ENCODE data around the gene ANKS1A.
"Not testable (repeated sequence)": the region's sequence is repeated elsewhere in the genome, so short reads cannot be mapped to it uniquely, and the experiment has no call there.

Gene ANKS1A

DNA sequence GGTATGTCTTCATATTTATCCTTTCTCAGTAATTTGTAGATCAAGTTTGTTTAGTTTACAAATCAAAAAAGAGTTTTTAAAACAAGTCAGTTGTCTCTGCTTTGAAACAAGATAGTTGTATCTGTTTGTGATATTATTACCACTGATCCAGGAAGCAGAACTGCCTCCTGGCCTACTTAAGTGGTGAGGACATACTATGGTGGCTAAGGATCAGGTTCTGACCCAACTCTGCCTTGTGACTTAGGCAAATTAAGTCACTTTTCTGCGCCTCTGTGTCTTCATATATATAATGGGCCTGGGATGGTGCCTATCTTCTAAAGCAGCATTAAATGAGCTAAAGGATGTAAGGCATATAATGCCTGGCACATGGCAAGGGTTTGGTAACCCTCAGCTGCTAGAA lies 8.7 kb downstream of the ANKS1A start:
- H4K8ac ChIP-seq (ENCODE audit: low read depth, low read length), result no peak overlapping the region
- H2AFZ ChIP-seq (ENCODE audit: insufficient read depth, low read length, poor library complexity), result no peak overlapping the region
- H2AK5ac ChIP-seq (ENCODE audit: low read length), result no peak overlapping the region
- no peak overlapping the region for H3K4me3 ChIP-seq (ENCODE audit: low read depth, low read length)
- WGBS (ENCODE audit: extremely low coverage, insufficient coverage, insufficient read length), result no CpG with 5 or more reads among the region's 1 CpG
- H3K36me3 ChIP-seq (ENCODE audit: control insufficient read depth in 1 of 2, insufficient read depth in 2 of 2, low read length in 2 of 2), result no peaks in the 10 kb centered on the region
- H3K79me1 ChIP-seq (ENCODE audit: low read length), result no peaks in the 10 kb centered on the region
- H3K4me2 ChIP-seq (ENCODE audit: low read length), result no peak overlapping the region
- H2BK12ac ChIP-seq (ENCODE audit: low read length), result no peak overlapping the region
- no peak overlapping the region for H2BK5ac ChIP-seq (ENCODE audit: low read depth, low read length, poor library complexity)
- no peak overlapping the region for H4K12ac ChIP-seq (ENCODE audit: low read depth, low read length)
- no peak overlapping the region for H3K14ac ChIP-seq (ENCODE audit: low read length)
- H3K27ac ChIP-seq (ENCODE audit: low read depth, low read length), result no peak overlapping the region
- no peak overlapping the region for H3K9ac ChIP-seq (ENCODE audit: low read length)
- no peaks in the 10 kb centered on the region for H3K4me1 ChIP-seq (ENCODE audit: control insufficient read depth in 1 of 2, insufficient read depth in 2 of 2, low read length in 2 of 2)
- no peak overlapping the region for H2BK120ac ChIP-seq (ENCODE audit: insufficient read depth, low read length, poor library complexity)
- no peaks in the 10 kb centered on the region for H3K27me3 ChIP-seq (ENCODE audit: insufficient read depth, low read length)
- no peak overlapping the region for H4K91ac ChIP-seq (ENCODE audit: low read depth, low read length)
- no peak for DNase-seq
- H3K23ac ChIP-seq (ENCODE audit: low read length), result no peak overlapping the region
- H3K79me2 ChIP-seq (ENCODE audit: control insufficient read depth, insufficient read depth, low read length, poor library complexity), result no peaks in the 10 kb centered on the region
- no peaks in the 10 kb centered on the region for H3K9me3 ChIP-seq (ENCODE audit: insufficient read depth, low read depth, low read length)
- H3K18ac ChIP-seq (ENCODE audit: low read length), result no peak overlapping the region
- peak overlapping the region; percentile 21 for H3K4ac ChIP-seq (ENCODE audit: low read depth, low read length)

- H2BK120ac ChIP-seq (ENCODE audit: insufficient read depth, low read length, poor library complexity); H3K9me3 ChIP-seq (ENCODE audit: insufficient read depth, low read depth, low read length); H3K79me1 ChIP-seq (ENCODE audit: low read length); H3K23ac ChIP-seq (ENCODE audit: low read length); H3K27me3 ChIP-seq (ENCODE audit: insufficient read depth, low read length); H3K4ac ChIP-seq (ENCODE audit: low read depth, low read length); H3K79me2 ChIP-seq (ENCODE audit: control insufficient read depth, insufficient read depth, low read length, poor library complexity); H3K36me3 ChIP-seq (ENCODE audit: control insufficient read depth in 1 of 2, insufficient read depth in 2 of 2, low read length in 2 of 2); H3K4me2 ChIP-seq (ENCODE audit: low read length); H2BK5ac ChIP-seq (ENCODE audit: low read depth, low read length, poor library complexity); H2BK12ac ChIP-seq (ENCODE audit: low read length); DNase-seq; H3K27ac ChIP-seq (ENCODE audit: low read depth, low read length); H3K4me3 ChIP-seq (ENCODE audit: low read depth, low read length); H2AFZ ChIP-seq (ENCODE audit: insufficient read depth, low read length, poor library complexity); H4K12ac ChIP-seq (ENCODE audit: low read depth, low read length); H3K9ac ChIP-seq (ENCODE audit: low read length); H4K8ac ChIP-seq (ENCODE audit: low read depth, low read length); H3K18ac ChIP-seq (ENCODE audit: low read length); H3K4me1 ChIP-seq (ENCODE audit: control insufficient read depth in 1 of 2, insufficient read depth in 2 of 2, low read length in 2 of 2); H3K14ac ChIP-seq (ENCODE audit: low read length); H2AK5ac ChIP-seq (ENCODE audit: low read length); H4K91ac ChIP-seq (ENCODE audit: low read depth, low read length): not testable (repeated sequence)
- WGBS (ENCODE audit: extremely low coverage, insufficient coverage, insufficient read length), result no CpG with 5 or more reads among the region's 1 CpG
Measured at GRCh38 chr6:34899748-34900147, 10.7 kb downstream of the ANKS1A start.

GRCh38 chr6:34900321-34901031 lies 11.4 kb downstream of the ANKS1A start:
- H2BK12ac ChIP-seq (ENCODE audit: low read length), result no peak overlapping the region
- H3K23ac ChIP-seq (ENCODE audit: low read length), result no peak overlapping the region
- no peak overlapping the region for H3K4ac ChIP-seq (ENCODE audit: low read depth, low read length)
- H2AK5ac ChIP-seq (ENCODE audit: low read length), result no peak overlapping the region
- H3K27ac ChIP-seq (ENCODE audit: low read depth, low read length), result no peak overlapping the region
- H3K79me1 ChIP-seq (ENCODE audit: low read length), result no peaks in the 10 kb centered on the region
- H2AFZ ChIP-seq (ENCODE audit: insufficient read depth, low read length, poor library complexity), result no peak overlapping the region
- DNase-seq, result no peak
- no peak overlapping the region for H3K14ac ChIP-seq (ENCODE audit: low read length)
- H2BK5ac ChIP-seq (ENCODE audit: low read depth, low read length, poor library complexity), result no peak overlapping the region
- no peak overlapping the region for H3K18ac ChIP-seq (ENCODE audit: low read length)
- no peaks in the 10 kb centered on the region for H3K27me3 ChIP-seq (ENCODE audit: insufficient read depth, low read length)
- H3K4me3 ChIP-seq (ENCODE audit: low read depth, low read length), result no peak overlapping the region
- no peak overlapping the region for H3K4me2 ChIP-seq (ENCODE audit: low read length)
- no peaks in the 10 kb centered on the region for H3K9me3 ChIP-seq (ENCODE audit: insufficient read depth, low read depth, low read length)
- no CpG with 5 or more reads among the region's 4 CpGs for WGBS (ENCODE audit: extremely low coverage, insufficient coverage, insufficient read length)
- H3K9ac ChIP-seq (ENCODE audit: low read length), result no peak overlapping the region
- H4K8ac ChIP-seq (ENCODE audit: low read depth, low read length), result no peak overlapping the region
- no peak overlapping the region for H4K91ac ChIP-seq (ENCODE audit: low read depth, low read length)
- no peaks in the 10 kb centered on the region for H3K4me1 ChIP-seq (ENCODE audit: control insufficient read depth in 1 of 2, insufficient read depth in 2 of 2, low read length in 2 of 2)
- no peak overlapping the region for H4K12ac ChIP-seq (ENCODE audit: low read depth, low read length)
- H2BK120ac ChIP-seq (ENCODE audit: insufficient read depth, low read length, poor library complexity), result no peak overlapping the region
- no peaks in the 10 kb centered on the region for H3K36me3 ChIP-seq (ENCODE audit: control insufficient read depth in 1 of 2, insufficient read depth in 2 of 2, low read length in 2 of 2)
- H3K79me2 ChIP-seq (ENCODE audit: control insufficient read depth, insufficient read depth, low read length, poor library complexity), result no peaks in the 10 kb centered on the region

GRCh38 chr6:34901930-34902329 lies 12.9 kb downstream of the ANKS1A start:
- Histone ChIP-seq H2BK5ac (ENCODE audit: low read depth, low read length, poor library complexity) (no peak overlapping the region), H3K18ac (ENCODE audit: low read length) (no peak overlapping the region), H3K14ac (ENCODE audit: low read length) (no peak overlapping the region), H3K4me2 (ENCODE audit: low read length) (no peak overlapping the region), H3K27me3 (ENCODE audit: insufficient read depth, low read length) (no peaks in the 10 kb centered on the region), H2BK12ac (ENCODE audit: low read length) (no peak overlapping the region), H4K8ac (ENCODE audit: low read depth, low read length) (no peak overlapping the region), H3K36me3 (ENCODE audit: control insufficient read depth in 1 of 2, insufficient read depth in 2 of 2, low read length in 2 of 2) (no peaks in the 10 kb centered on the region), H3K4me3 (ENCODE audit: low read depth, low read length) (no peak overlapping the region), H3K4ac (ENCODE audit: low read depth, low read length) (no peak overlapping the region), H3K27ac (ENCODE audit: low read depth, low read length) (no peak overlapping the region), H2AK5ac (ENCODE audit: low read length) (no peak overlapping the region), H3K4me1 (ENCODE audit: control insufficient read depth in 1 of 2, insufficient read depth in 2 of 2, low read length in 2 of 2) (no peaks in the 10 kb centered on the region), H4K12ac (ENCODE audit: low read depth, low read length) (no peak overlapping the region), H3K23ac (ENCODE audit: low read length) (no peak overlapping the region), H4K91ac (ENCODE audit: low read depth, low read length) (no peak overlapping the region), H3K79me2 (ENCODE audit: control insufficient read depth, insufficient read depth, low read length, poor library complexity) (no peaks in the 10 kb centered on the region), H2BK120ac (ENCODE audit: insufficient read depth, low read length, poor library complexity) (no peak overlapping the region), H3K9ac (ENCODE audit: low read length) (no peak overlapping the region), H3K9me3 (ENCODE audit: insufficient read depth, low read depth, low read length) (no peaks in the 10 kb centered on the region), H2AFZ (ENCODE audit: insufficient read depth, low read length, poor library complexity) (no peak overlapping the region), H3K79me1 (ENCODE audit: low read length) (no peaks in the 10 kb centered on the region)
- WGBS (ENCODE audit: extremely low coverage, insufficient coverage, insufficient read length), result no CpG with 5 or more reads among the region's 5 CpGs
- peak in 1 of 2 donors; percentile 44 for DNase-seq

Measured in trophoblast cell (in vitro differentiated cells and primary cell).